NB4 (cell line): ENCODE results near the gene GNMT.
"Not testable (repeated sequence)": the region's sequence is repeated elsewhere in the genome, so short reads cannot be mapped to it uniquely, and the experiment has no call there.

Experiments used
- DNase-seq: peaks from one replicate; pipeline ENCODE4 v3.0.0; 2010; ENCODE audit warnings: low read depth
- H3K4me3 ChIP-seq: one replicate; pipeline ENCODE4 v1.5.1; 2011; ENCODE audit warnings: mild to moderate bottlenecking, low read depth, low read length, moderate library complexity
- CTCF ChIP-seq: IDR thresholded peaks from one replicate; pipeline ENCODE4 v1.5.1; 2012; ENCODE audit warnings: low read depth, low read length
- MAX ChIP-seq: IDR thresholded peaks from 2 replicates; pipeline ENCODE4 v1.6.1; 2011; ENCODE audit warnings: low read depth, low read length
- MYC ChIP-seq: IDR thresholded peaks from 2 replicates; pipeline ENCODE4 v1.6.1; 2011; ENCODE audit warnings: low read depth, low read length
- POLR2A ChIP-seq: IDR thresholded peaks from 2 replicates; pipeline ENCODE4 v1.6.1; 2011; ENCODE audit warnings: mild to moderate bottlenecking; ENCODE audit not compliant: insufficient read length; ENCODE audit errors: extremely low read depth

GNMT gene

GRCh38 chr6:42938428-42938796 is 22.1 kb upstream of the GNMT start:
- H3K4me3 ChIP-seq: no peak overlapping the region
- TF ChIP-seq MYC: no peak
- no peak for DNase-seq

- no peak for DNase-seq
Measured at GRCh38 chr6:42938987-42939809, 21.4 kb upstream of the GNMT start.

GRCh38 chr6:42939810-42940167 is 20.8 kb upstream of the GNMT start:
- no peak for DNase-seq
- TF ChIP-seq CTCF: no peak
- no peak for TF ChIP-seq MYC
- no peak for TF ChIP-seq MAX
- no peak for TF ChIP-seq POLR2A
- no peak overlapping the region for H3K4me3 ChIP-seq

More at GRCh38 chr6:42938987-42939809, 21.4 kb upstream of the GNMT start:
- no peak for TF ChIP-seq CTCF
- TF ChIP-seq POLR2A: no peak
- no peak for TF ChIP-seq MYC
- no peak for TF ChIP-seq MAX
- no peak overlapping the region for H3K4me3 ChIP-seq

GRCh38 chr6:42940493-42941045 is 20.0 kb upstream of the GNMT start:
- TF ChIP-seq CTCF (no peak), MAX (no peak), POLR2A (no peak), MYC (no peak)
- H3K4me3 ChIP-seq: no peak overlapping the region
- no peak for DNase-seq

GRCh38 chr6:42941356-42941755 is 19.2 kb upstream of the GNMT start:
- H3K4me3 ChIP-seq, DNase-seq: not testable (repeated sequence)

- no peak for TF ChIP-seq MYC
- TF ChIP-seq MAX: no peak
- TF ChIP-seq CTCF: no peak
- no peak for TF ChIP-seq POLR2A
- no peak overlapping the region for H3K4me3 ChIP-seq
- no peak for DNase-seq
Measured at GRCh38 chr6:42942444-42942843, 18.1 kb upstream of the GNMT start.

GRCh38 chr6:42947950-42948349 is 12.6 kb upstream of the GNMT start:
- TF ChIP-seq MYC (no peak), POLR2A (no peak), MAX (no peak), CTCF (no peak)
- H3K4me3 ChIP-seq: no peak overlapping the region

More at GRCh38 chr6:42947950-42948349, 12.6 kb upstream of the GNMT start:
- DNase-seq: no peak
